NCI-H1417 treated with DMSO at 0.1 percent for 48 hours (cell line): ENCODE results near the gene MACO1.
"Not testable (repeated sequence)": the region's sequence is repeated elsewhere in the genome, so short reads cannot be mapped to it uniquely, and the experiment has no call there.

Source experiments
- DNase-seq: peaks from one replicate; lab custom pipeline; 2025; lab: John Stamatoyannopoulos, UW

Gene MACO1

GRCh38 chr1:25458541-25459298 lies 28.0 kb downstream of the MACO1 start:
- DNase-seq: no peak

- no peak for DNase-seq
Measured at GRCh38 chr1:25460020-25460419, 29.3 kb downstream of the MACO1 start.

- not testable (repeated sequence) for DNase-seq
Measured at GRCh38 chr1:25460816-25461215, 30.1 kb downstream of the MACO1 start.

GRCh38 chr1:25461849-25462248 lies 31.2 kb downstream of the MACO1 start:
- DNase-seq: no peak

- no peak for DNase-seq
Measured at GRCh38 chr1:25462732-25463131, 32.0 kb downstream of the MACO1 start.

GRCh38 chr1:25467193-25467592 lies 36.5 kb downstream of the MACO1 start:
- no peak for DNase-seq

- no peak for DNase-seq
Measured at GRCh38 chr1:25467616-25468015, 36.9 kb downstream of the MACO1 start.

GRCh38 chr1:25468033-25468432 lies 37.3 kb downstream of the MACO1 start:
- DNase-seq: no peak

- no peak for DNase-seq
Measured at GRCh38 chr1:25469177-25469576, 38.5 kb downstream of the MACO1 start.

- no peak for DNase-seq
Measured at GRCh38 chr1:25472471-25472870, 41.8 kb downstream of the MACO1 start.

GRCh38 chr1:25473653-25474225 lies 43.0 kb downstream of the MACO1 start:
- DNase-seq: no peak

- DNase-seq: no peak
Measured at GRCh38 chr1:25474439-25475047, 43.8 kb downstream of the MACO1 start.

GRCh38 chr1:25476186-25477097 lies 45.7 kb downstream of the MACO1 start:
- peak; percentile 80 for DNase-seq

- no peak for DNase-seq
Measured at GRCh38 chr1:25477448-25478034, 46.8 kb downstream of the MACO1 start.

- DNase-seq: no peak
Measured at GRCh38 chr1:25478633-25479032, 47.9 kb downstream of the MACO1 start.

- DNase-seq: no peak
Measured at GRCh38 chr1:25481625-25482024, 50.9 kb downstream of the MACO1 start.

GRCh38 chr1:25482211-25482610 lies 51.5 kb downstream of the MACO1 start:
- DNase-seq: no peak

GRCh38 chr1:25484096-25484495 lies 53.4 kb downstream of the MACO1 start:
- DNase-seq: no peak

- no peak for DNase-seq
Measured at GRCh38 chr1:25484533-25484932, 53.8 kb downstream of the MACO1 start.

- no peak for DNase-seq
Measured at GRCh38 chr1:25485536-25486411, 55.1 kb downstream of the MACO1 start.

GRCh38 chr1:25486602-25487001 lies 55.9 kb downstream of the MACO1 start:
- no peak for DNase-seq
